ENCODE measurements around the gene TTLL6. TPM values are rescaled to one million over a fixed set of nuclear protein-coding genes. Genes with fewer than 3 reads are reported as not detected.
"Not testable (repeated sequence)": the region's sequence is repeated elsewhere in the genome, so short reads cannot be mapped to it uniquely, and the experiment has no call there.

TTLL6 gene
- polyA plus RNA-seq, result under 1 TPM; 0.21 to 0.31 (median 0.22) TPM

DNA sequence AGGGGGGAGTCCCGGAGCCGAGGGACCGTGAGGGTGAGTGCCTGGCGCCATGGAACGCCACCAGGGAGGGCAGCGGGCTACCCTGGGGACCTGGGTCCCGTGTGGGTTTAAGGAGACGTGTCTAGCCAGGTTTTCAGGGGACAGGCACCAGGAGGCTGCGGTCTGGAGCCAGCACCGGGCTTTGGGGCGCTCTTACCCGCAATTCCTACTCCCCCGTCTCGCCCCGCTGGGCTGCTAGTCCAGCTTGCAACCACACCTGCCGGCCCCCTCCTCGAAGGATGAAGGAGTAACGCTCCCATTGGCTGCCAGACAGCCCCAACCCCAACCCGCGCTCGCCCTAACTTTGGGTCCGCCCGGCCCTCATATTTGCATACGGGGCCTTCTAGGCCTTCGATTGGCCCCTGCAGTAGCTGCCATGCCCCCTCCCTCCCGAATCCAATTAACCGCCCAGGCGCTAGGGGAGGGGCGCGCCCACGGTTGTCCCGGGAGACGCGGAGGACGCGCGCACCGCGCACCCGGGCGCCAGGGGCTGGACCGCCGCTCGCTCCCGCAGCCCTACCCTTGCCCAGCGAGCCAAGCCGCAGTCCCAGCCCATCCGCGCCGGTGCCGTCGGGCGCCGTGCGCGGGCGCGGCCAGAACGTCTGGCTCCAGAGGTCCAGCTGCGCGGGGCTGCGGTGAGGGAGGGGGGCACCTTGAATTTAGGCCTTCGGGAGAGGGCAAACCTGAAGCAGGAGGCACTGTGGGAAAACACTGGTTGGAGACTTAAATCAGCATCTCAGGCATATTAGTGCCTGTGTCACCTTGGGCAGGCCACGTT lies at the start of gene TTLL6:
TTLL6 (minus strand) TSS at position 456 of the 817 bp plus-strand sequence; CDS start at position 299, 157 bp downstream.
- WGBS, 3 donors, result 2% methylated on average over 62 to 64 of the region's 64 CpGs

DNA sequence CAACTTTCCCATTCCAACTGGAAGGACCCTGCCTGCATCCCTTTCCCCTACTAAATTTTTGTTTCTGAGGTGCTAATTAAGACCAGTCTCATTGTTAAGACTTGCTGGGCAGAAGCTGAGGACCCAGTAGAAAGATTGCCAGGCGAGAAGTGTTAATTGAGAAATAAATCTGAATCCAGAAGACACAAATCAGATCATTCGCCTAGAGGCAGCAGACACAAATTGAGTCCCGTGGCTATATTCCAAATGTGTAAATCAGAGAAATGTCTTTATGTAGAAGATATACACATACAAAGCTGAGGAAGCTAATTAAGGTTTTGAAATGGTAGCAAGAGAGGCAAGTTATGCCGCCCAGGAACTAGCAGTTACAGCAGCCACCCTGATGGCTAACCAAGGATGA lies 43.4 kb upstream of the TTLL6 start:
- H3K27ac ChIP-seq (ENCODE audit: low read depth, low read length), result no peak overlapping the region
- WGBS, 3 donors, result 94 to 96% (median 94%) methylated on average over 4 of the region's 4 CpGs

More for the DNA sequence above, at the start of gene TTLL6:
- H3K27ac ChIP-seq (ENCODE audit: low read depth, low read length), result no peak within 1 kb of the TSS

DNA sequence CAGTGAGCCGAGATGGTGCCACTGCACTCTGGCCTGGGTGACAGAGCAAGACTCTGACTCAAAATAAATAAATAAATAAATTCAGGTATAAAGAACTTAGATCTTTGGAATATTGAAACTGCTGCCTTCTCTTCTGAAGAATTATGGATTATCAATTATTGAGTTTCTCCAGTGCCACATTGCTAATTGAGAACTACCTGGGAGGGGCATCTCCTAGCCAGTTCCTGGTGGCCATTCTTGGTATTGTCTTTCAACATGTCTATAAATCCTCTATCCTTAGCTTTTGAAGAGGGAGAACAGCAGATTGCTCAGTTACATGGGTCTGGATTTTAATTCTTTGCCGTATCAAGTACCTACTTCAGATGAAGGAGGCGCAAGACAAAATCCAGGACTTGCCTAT lies 43.0 kb upstream of the TTLL6 start:
- WGBS, 3 donors, result 97 to 99% (median 98%) methylated on average over 3 of the region's 3 CpGs
- H3K27ac ChIP-seq (ENCODE audit: low read depth, low read length), result no peak overlapping the region

DNA sequence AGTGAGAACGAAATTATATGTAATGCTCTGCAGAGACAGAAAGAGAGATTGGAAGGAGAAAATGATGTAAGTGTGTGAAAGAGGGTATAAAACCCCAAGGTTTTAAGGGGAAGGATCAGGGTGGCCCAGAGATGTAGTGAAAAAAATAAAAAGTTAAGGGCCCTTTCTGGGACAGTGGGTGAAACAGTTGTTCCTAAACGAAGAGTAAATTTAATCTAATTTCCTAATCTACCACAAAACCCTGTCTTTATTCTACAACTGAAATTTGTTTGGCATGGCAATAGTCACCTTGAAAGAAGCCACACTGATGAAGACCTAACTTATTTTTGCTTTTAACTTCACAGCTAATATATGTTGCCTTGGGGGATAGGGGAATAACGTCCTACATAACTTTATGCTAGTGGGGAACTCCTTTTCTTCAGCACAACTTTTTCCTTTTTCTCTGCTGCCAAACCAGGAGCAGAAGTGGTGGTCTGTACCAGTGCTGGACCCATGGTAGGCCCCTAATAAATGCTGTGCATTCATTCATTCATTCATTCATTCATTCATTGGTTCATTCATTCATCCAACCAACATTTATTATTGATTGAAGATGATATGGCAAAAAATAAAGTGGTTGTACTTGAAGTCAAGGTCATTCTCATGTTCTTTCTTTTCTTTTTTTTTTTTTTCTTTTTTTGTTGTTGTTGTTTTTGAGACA lies 39.2 kb upstream of the TTLL6 start:
- H3K27ac ChIP-seq (ENCODE audit: low read depth, low read length), result no peak overlapping the region
- 58 to 69% (median 61%) methylated on average over 3 of the region's 3 CpGs for WGBS, 3 donors

DNA sequence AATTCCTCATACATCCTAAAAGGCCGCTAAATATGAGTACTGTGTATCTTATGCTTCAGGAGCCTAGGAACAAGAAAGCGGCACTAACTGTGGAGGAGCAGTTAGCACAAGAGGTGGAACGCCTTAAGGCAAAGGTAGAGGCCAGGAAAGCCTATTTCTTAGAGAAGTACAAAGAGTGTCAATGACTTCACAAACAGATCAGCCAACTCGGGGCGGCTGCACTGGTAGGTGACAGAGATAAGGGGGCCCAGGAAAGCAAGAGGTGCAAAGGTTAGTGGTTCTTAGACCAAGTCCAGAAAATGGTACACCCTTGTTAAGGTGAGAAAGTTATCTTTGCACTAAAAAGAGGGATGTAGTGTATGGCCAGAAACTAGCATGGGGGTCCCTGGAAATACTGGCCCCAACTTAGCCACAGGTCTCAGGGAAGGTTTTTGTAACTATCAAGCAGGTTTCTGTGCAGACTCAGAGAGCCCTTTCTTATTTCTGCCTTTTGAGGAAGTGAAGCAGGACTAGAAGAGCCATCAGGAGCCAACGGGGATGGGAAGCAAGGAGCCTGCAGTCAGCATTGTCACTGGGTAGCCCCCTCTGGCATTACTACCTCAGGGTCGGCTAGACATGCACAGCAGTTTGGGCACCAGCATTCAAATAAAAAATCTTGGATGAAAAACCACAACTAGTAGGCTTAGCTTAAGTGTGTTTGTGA lies 37.9 kb upstream of the TTLL6 start:
- WGBS, 3 donors, result 83 to 89% (median 84%) methylated on average over 7 of the region's 7 CpGs
- H3K27ac ChIP-seq (ENCODE audit: low read depth, low read length), result no peak overlapping the region

DNA sequence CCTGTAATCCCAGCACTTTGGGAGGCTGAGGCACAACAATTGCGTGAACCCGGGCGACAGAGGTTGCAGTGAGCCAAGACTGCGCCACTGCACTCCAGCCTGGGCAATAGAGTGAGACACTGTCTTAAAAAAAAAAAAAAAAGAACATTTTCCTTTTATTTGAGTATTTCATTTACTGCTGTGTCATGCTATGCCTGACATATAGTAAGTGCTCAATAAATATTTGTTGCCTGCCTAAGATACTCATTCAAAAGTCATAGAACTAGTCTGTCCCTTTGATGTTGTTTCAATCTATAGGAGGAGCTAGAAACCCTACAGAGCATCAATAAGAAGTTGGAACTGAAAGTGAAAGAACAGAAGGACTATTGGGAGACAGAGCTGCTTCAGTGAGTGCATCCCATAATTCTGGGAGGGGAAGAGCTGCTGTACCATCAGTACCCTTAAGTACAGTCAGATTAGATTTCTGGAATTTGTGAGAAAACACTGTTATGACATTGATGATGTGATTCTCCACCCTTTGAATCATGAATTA lies 33.8 kb upstream of the TTLL6 start:
- no peak overlapping the region for H3K27ac ChIP-seq (ENCODE audit: low read depth, low read length)
- WGBS, 3 donors, result 96 to 99% (median 97%) methylated on average over 4 of the region's 4 CpGs

DNA sequence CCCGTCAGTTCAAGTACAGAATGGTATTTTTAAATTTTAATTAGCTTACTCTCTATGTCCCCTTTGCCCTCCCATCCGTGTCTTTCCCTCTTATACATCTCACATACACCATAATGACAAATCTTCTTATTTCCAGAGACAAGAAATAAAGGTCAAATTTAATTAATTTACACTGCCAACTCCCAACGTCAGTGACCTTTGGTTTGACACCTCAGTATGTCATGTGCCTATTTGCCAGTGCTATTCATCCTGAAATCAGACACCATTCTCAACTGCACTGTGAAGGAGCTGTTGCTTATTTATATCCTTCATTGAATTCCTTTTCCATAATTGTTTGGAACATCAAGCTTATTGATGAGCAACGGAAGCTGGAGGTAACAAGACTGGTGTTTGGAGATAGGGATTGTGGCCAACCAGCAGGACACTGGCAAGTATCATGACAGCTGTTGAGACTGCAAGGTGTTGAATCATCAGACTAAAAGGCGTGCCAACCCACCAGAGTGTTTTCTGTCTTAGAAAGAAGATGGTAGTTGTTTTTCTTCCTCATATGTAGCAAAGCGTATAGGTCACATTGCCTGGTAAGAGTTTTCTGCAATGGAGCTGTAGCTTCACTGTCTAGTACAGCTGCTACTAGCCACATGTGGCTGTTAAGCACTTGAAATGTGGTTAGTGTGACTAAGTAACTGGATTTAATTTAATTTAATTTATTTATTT lies 26.3 kb upstream of the TTLL6 start:
- H3K27ac ChIP-seq (ENCODE audit: low read depth, low read length), result no peak overlapping the region
- WGBS, 3 donors, result 76 to 84% (median 83%) methylated on average over 6 of the region's 6 CpGs

DNA sequence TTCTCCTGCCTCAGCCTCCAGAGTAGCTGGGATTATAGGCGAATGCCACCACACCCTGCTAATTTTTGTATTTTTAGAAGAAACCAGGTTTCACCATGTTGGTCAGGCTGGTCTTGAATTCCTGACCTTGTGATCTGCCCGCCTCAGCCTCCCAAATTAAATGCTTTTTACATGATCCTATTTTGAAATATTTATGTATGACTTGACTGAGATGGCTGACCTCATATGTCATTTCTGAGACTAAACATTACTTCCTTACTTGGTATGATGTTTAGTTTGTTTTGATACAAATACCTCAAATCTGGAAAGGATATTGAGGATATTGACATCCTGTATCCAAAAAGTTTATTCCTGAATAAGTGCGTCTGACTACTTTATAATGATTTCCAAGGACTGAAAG lies 25.7 kb upstream of the TTLL6 start:
- no peak overlapping the region for H3K27ac ChIP-seq (ENCODE audit: low read depth, low read length)
- WGBS, 3 donors, result 82 to 96% (median 85%) methylated on average over 3 of the region's 3 CpGs

DNA sequence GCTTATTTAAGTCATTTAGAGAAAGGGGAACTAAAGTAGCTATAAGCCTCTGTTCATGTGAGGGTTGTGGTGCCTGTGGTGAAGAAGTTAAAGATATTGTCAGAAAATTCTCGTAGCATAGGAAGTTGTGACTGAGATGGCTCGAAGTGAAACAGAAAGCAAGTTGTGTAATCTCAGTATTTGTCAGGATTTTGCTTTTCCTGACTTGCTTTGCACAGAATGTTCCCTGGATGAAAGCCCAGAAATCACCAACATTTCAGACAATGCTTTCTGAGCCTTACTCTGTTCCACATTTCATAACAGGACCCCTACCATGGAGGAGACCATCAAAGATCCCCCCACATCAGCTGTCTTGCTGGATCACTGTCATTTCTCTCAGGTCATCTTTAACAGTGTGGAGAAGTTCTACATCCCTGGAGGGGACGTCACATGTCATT lies 24.4 kb upstream of the TTLL6 start:
- no peak overlapping the region for H3K27ac ChIP-seq (ENCODE audit: low read depth, low read length)
- WGBS, 3 donors, result 3 to 32% (median 6%) methylated on average over 3 of the region's 3 CpGs

DNA sequence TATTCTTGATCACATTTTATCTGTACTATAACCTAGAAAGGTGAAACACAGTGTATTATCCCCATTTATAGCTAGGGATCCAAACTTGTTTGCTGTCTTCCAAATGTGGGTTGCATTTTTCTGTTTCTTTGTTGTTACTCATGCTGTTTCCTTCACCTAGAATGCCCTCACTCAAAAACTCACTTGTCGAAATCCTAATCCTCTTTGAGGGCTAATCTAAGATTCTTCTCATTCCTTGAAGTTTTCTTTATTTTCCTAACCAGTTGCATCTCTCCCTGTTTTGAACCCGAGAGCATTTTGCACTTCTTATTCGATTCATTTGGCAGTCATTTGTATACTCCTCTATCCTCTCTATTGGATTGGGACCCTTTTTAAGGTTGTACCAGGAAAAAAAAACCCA lies 23.4 kb upstream of the TTLL6 start:
- WGBS, 3 donors, result 57 to 70% (median 60%) methylated on average over 3 of the region's 3 CpGs

DNA sequence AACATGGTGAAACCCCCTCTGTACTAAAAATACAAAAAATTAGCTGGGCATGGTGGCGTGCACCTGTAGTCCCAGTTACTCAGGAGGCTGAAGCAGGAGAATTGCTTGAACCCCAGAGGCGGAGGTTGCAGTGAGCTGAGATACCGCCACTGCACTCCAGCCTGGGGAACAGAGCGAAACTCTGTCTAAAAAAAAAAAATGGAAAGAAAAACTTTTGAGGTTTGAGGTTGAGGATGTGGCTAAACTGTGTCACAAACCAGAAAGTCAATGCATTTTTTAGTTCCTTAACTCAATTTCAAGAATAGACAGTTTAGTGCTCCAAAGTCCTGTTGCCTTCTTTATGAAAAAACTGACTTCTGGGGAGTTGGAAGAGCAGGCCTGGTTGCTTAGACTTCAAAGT lies 20.4 kb upstream of the TTLL6 start:
- 70 to 91% (median 77%) methylated on average over 4 of the region's 4 CpGs for WGBS, 3 donors
- not testable (repeated sequence) for H3K27ac ChIP-seq (ENCODE audit: low read depth, low read length)

More for the DNA sequence above, 23.4 kb upstream of the TTLL6 start:
- no peak overlapping the region for H3K27ac ChIP-seq (ENCODE audit: low read depth, low read length)

DNA sequence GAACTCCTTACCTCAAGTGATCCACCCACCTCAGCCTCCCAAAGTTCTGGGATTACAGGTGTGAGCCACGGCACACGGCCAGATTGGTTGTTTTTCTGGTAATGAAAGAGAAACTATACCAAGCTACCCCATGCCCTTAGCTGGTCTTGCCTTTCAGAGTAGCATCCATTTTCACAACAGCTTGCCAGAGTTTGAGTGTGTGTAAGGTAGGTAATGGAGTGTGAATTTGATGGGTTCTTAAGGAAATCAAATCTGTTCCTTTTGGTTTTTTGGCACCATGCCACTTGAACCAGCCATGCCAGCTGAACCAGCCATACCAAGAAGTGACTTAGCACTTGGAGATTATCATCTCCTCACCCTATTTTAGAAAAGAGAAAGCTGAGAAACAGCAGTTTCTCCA lies 18.9 kb upstream of the TTLL6 start:
- 88 to 100% (median 97%) methylated on average over 2 of the region's 2 CpGs for WGBS, 3 donors
- H3K27ac ChIP-seq (ENCODE audit: low read depth, low read length), result no peak overlapping the region

DNA sequence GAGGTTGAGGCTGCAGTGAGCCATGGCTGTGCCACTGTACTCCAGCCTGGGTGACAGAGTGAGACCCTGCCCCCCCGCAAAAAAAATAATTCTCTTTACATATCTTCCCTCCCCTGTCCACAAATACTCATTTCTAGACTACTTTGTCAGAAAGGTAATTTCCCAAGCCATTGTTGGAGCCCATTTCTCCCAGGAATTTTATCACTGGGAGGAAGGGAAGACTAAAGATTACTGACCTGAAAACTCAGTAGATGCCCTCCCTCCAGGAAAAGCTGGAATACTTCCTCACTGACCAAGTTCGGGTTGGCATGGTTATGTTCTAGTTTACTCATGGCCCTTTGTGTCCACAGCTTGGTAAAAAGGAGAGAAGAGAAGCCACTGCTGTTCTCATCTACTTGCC lies 17.9 kb upstream of the TTLL6 start:
- 77 to 83% (median 79%) methylated on average over 2 of the region's 2 CpGs for WGBS, 3 donors
- no peak overlapping the region for H3K27ac ChIP-seq (ENCODE audit: low read depth, low read length)

DNA sequence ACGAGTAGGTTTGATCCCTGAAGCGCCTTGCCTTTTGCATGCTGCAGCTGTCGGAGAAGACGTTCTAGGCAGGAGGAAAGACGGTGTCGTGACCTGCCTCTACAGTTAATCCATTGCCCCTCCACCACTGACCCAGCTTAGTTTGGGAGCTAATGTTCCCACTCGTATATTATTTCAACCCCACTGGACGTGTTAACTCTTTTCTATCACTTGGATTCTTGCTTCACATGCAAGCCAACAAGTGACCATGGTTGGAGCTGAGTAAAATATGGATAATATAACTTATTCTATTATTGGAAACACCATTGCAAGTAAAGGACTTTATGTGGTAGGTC lies 14.5 kb upstream of the TTLL6 start:
- 1 to 2% (median 1%) methylated on average over 8 of the region's 8 CpGs for WGBS, 3 donors
- H3K27ac ChIP-seq (ENCODE audit: low read depth, low read length), result no peak overlapping the region

DNA sequence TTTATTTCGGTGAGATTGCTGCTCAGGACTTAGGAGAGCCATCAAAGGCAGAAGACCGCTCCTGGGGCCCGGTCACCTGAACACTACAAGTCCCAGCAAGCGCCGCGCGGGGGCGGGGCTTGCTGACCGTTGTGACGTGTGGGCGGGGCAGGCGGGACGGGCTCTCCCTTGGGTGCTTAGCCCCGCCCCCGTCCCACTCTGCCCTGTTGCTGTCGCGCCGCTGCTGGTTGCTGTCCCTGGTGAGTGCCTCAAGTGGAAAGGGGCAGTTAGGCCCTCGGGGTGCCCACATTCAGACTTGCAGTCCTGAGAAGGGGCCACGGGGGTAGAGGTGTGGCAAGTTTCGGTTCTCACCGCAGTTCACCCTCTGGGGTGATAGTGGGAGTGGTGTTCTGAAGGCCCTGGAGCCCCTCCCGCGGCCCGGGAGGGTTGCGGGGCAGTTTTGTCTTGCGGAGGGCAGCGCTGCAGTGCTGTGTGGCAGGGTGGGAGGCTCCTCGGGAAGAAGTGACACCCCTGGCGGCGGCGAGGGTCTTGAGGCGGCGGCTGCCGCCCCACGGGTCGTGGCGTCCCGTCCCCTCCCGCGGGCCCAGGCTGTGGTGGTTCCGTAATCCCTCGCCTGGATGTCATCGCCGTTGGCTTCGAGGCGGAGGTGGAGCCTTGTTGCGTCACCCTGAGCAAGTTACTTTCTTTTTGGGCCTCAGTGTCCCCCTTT lies 14.0 kb upstream of the TTLL6 start, which contains the start of gene CALCOCO2:
CALCOCO2 (plus strand) TSS at position 196 of the 709 bp plus-strand sequence. CDS start 10,673 bp downstream, outside the sequence.
- peak within 1 kb of the TSS; percentile 94 for H3K27ac ChIP-seq (ENCODE audit: low read depth, low read length)
- 1 to 2% (median 1%) methylated on average over 47 to 48 of the region's 48 CpGs for WGBS, 3 donors

DNA sequence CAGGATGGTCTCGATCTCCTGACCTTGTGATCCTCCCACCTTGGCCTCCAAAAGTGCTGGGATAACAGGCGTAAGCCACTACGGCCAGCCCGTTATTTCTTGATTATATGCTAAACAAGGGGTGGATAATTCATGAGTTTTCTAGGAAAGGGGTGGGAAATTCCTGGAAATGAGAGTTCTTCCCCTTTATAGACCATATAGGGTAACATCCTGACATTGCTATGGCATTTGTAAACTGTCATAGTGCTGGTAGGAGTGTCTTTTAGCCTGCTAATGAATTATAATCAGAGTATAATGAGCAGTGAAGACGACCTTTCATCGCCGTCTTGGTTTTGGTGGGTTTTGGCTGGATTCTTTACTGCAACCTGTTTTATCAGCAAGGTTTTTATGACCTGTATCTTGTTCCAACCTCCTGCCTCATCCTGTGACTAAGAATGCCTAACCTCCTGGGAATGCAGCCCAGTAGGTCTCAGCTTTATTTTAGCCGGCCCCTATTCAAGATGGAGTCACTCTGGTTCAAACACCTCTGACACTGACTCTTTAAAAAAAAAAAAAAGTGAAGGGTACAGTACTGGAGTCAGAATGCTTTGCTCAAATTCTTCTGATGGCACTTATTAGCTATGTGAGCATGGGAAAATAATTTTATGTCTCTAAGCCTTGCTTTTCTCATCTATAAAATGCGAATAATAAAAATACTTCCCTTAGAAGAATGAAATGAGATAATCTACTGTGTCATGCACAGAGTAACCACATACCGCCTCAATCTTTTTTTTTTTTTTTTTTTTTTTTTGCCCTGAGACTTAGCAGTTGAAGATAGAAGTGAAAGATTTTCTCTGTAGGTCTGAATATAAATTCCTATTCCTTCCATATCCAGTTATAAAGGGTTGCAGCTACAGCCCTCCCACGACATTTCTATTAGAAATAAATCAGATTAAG lies 8.7 kb upstream of the TTLL6 start:
- 81 to 86% (median 81%) methylated on average over 11 of the region's 11 CpGs for WGBS, 3 donors

DNA sequence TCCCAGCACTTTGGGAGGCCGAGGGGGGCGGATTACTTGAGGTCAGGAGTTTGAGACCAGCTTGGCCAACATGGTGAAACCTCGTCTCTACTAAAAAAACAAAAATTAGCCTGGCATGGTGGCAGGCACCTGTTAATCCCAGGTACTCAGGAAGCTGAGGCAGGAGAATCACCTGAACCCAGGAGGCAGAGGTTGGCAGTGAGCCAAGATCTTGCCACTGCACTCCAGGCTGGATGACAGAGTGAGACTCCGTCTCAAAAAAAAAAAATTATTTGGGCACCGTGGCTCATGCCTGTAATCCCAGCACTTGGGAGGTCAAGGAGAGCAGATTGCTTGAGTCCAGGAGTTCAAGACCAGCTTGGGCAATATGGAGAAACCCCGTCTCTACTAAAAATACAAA lies 3.9 kb upstream of the TTLL6 start:
- H3K27ac ChIP-seq (ENCODE audit: low read depth, low read length), result not testable (repeated sequence)
- WGBS, 3 donors, result 65 to 84% (median 80%) methylated on average over 6 of the region's 6 CpGs

More for the DNA sequence above, 8.7 kb upstream of the TTLL6 start:
- no peak overlapping the region for H3K27ac ChIP-seq (ENCODE audit: low read depth, low read length)
